Heart left ventricle (tissue), 16 donors: ENCODE data around the gene CHD5. TPM values are rescaled to one million over a fixed set of nuclear protein-coding genes. Genes with fewer than 3 reads are reported as not detected.

Experiments used
- ATAC-seq, 4 donors: fragments of 200-7000 bp; cut with Tn5 transposase; one replicate each; pipeline ENCODE4 v1.9.1; 2020 to 2022; ENCODE audit warnings: moderate library complexity in 4 of 4, mild to moderate bottlenecking in 3 of 4, moderate number of reproducible peaks in 1 of 4
- DNase-seq, 5 donors: peaks; one replicate each; pipeline ENCODE4 v3.0.0-alpha.2; 2020
- H3K27ac ChIP-seq, 12 donors: fragments of 200-600 bp; sonication (generic) in 4 of 12; one replicate each; pipeline versions ENCODE4 v1.5.0 to v1.8.0; 2016 to 2022; ENCODE audit warnings: mild to moderate bottlenecking in 2 of 12
- H3K27me3 ChIP-seq, 9 donors: fragments of 200-600 bp; sonication (generic) in 2 of 9; one replicate each; pipeline versions ENCODE4 v1.5.1 to v1.8.0; 2016 to 2022; ENCODE audit warnings: mild to moderate bottlenecking in 3 of 9
- H3K36me3 ChIP-seq, 9 donors: fragments of 200-600 bp; sonication (generic) in 2 of 9; one replicate each; pipeline versions ENCODE4 v1.5.0 to v1.8.0; 2018 to 2022; ENCODE audit warnings: mild to moderate bottlenecking in 2 of 9
- H3K4me1 ChIP-seq, 12 donors: fragments of 200-600 bp; sonication (generic) in 4 of 12; one replicate each; pipeline versions ENCODE4 v1.5.0 to v1.8.0; 2016 to 2022; ENCODE audit warnings: mild to moderate bottlenecking in 3 of 12
- H3K4me3 ChIP-seq, 12 donors: fragments of 200-600 bp; sonication (generic) in 4 of 12; one replicate each; pipeline versions ENCODE4 v1.5.0 to v1.8.0; 2017 to 2022; ENCODE audit warnings: mild to moderate bottlenecking in 9 of 12, moderate library complexity in 4 of 12
- H3K9me3 ChIP-seq, 12 donors: fragments of 200-600 bp; sonication (generic) in 4 of 12; one replicate each; pipeline versions ENCODE4 v1.5.0 to v1.8.0; 2016 to 2022; ENCODE audit warnings: mild to moderate bottlenecking in 1 of 12
- POLR2A ChIP-seq, 2 donors: fragments of 450-650 bp; IDR thresholded peaks; one replicate each; pipeline ENCODE4 v1.6.1; 2017; ENCODE audit warnings: antibody characterized with exemption in 2 of 2, mild to moderate bottlenecking in 2 of 2, moderate library complexity in 2 of 2
- WGBS, 4 donors: extraction: QIAGEN DNeasy Blood & Tissue Kit in 2 of 4; methylation state at CpG; one replicate each; pipeline versions ENCODE4 v1.1.5 to v1.1.7; 2013 to 2018; 5-methylcytosine and 5-hydroxymethylcytosine counted together
- intact Hi-C, 10 donors: fragments of 100-400 bp; cut with DNase I; formaldehyde crosslinking; loops; one replicate each; pipeline versions ENCODE4 v1.11.1 to v1.14.2; 2022
- polyA plus RNA-seq, 2 donors: library from polyadenylated mRNA; stranded (reverse); fragments of 200-250 nt; gene quantifications; one replicate each; pipeline ENCODE4 v1.2.3, GENCODE V29; 2013
- total RNA-seq, 9 donors: library from RNA; depleted of rRNA in 2 of 9; stranded (reverse); fragments of >200 nt in 2 of 9; fragmentation: NEBNext Ultra II Directional in 3 of 9; extraction: Animal tissue kit (Norgen Biotek cat#: 25700) in 3 of 9; gene quantifications; one replicate each; pipeline versions ENCODE4 v1.1.0 to v1.2.4, GENCODE V29; 2016 to 2023
- TF ChIP-seq, protein P1 (sequence below), 12 donors: fragments of 200-600 bp; sonication (generic) in 4 of 12; IDR thresholded peaks; one replicate each; pipeline versions ENCODE4 v1.5.0 to v1.8.0; 2018 to 2022; ENCODE audit warnings: antibody characterized with exemption in 12 of 12, mild to moderate bottlenecking in 5 of 12
- donor health status: ischemic (EF 13 %, LVEDD 7.1; RV severe dilation, severe dysfunction).
- donor health status: healthy with polysubstance abuse.
- donor health status: DM: no; HTN: yes; CAD: no.
- donor health status: DM: no; HTN: no; CAD: no.
- donor health status: ischemic (EF 25% LVEDD 6.9; RV normal size, moderate dysfunction).
- donor health status: ischemic (EF 25% LVEDD 5.7; RV mildly dilated, moderate dysfunction).
- donor health status: healthy.
- donor health status: DM: yes; HTN: yes; CAD: no.
- donor health status: ischemic (EF 35%, LVEDD 5.7; RV mildly dilated, moderate dysfunction).
- donor health status: nonischemic (EF 11% LVEDD 7.7; RV severe dilation, severe dysfunction).
- donor health status: DM: yes; HTN: yes; CAD: no.
- donor health status: PGD.
- donor health status: ischemic (EF 29% LVEDD 5.4; RV normal size, mild dysfunction).
- donor health status: nonischemic (EF 23%, LVEDD 6.1; RV moderate dilation, normal function).

Gene CHD5
- total and polyA plus RNA-seq, 11 donors = 0.07 to 1.3 (median 0.22) TPM; not detected in 2

DNA sequence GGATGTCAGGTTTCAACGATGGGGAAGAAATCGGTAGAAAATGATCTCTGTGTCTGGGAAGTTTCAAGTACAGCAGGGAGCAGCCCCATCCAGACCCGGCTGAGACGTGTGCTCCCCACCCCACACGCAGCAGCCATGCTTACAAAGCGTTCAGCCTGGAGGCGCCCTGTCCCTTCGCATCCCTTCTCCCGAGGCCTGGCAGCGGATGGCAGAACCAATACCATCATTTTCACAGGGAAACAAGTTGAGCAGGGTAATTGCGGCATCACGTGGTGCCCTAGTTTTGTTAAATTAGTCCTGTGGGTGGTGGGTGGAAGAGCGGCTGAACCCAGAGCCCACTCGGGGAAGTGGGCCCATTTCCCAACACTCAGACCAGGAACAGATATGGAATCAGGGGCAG is 110.5 kb downstream of the CHD5 start:
- Histone ChIP-seq H3K9me3 (no peaks in the 10 kb centered on the region), H3K4me3 (no peak overlapping the region), H3K36me3 (peaks cover 0 to 31% (median 0%) of the 10 kb centered on the region in 9 donors), H3K27ac (no peak overlapping the region), H3K4me1 (peaks cover 0 to 21% (median 6%) of the 10 kb centered on the region in 12 donors), H3K27me3 (no peaks in the 10 kb centered on the region)
- DNase-seq = no peak
- no peak for ATAC-seq
- intact Hi-C loops = loop anchor here in 1 of 10 donors (10.0 kb wide), 1 partner anchor 125 kb away; the partner anchor contains the start of gene RPL22
- no peak for TF ChIP-seq POLR2A (IDR thresholded peaks at IDR 0.05)
- TF ChIP-seq, protein P1, sequence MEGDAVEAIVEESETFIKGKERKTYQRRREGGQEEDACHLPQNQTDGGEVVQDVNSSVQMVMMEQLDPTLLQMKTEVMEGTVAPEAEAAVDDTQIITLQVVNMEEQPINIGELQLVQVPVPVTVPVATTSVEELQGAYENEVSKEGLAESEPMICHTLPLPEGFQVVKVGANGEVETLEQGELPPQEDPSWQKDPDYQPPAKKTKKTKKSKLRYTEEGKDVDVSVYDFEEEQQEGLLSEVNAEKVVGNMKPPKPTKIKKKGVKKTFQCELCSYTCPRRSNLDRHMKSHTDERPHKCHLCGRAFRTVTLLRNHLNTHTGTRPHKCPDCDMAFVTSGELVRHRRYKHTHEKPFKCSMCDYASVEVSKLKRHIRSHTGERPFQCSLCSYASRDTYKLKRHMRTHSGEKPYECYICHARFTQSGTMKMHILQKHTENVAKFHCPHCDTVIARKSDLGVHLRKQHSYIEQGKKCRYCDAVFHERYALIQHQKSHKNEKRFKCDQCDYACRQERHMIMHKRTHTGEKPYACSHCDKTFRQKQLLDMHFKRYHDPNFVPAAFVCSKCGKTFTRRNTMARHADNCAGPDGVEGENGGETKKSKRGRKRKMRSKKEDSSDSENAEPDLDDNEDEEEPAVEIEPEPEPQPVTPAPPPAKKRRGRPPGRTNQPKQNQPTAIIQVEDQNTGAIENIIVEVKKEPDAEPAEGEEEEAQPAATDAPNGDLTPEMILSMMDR (IDR thresholded peaks at IDR 0.05) = no peak
- 85 to 95% (median 89%) methylated on average over 14 of the region's 14 CpGs for WGBS, 4 donors

DNA sequence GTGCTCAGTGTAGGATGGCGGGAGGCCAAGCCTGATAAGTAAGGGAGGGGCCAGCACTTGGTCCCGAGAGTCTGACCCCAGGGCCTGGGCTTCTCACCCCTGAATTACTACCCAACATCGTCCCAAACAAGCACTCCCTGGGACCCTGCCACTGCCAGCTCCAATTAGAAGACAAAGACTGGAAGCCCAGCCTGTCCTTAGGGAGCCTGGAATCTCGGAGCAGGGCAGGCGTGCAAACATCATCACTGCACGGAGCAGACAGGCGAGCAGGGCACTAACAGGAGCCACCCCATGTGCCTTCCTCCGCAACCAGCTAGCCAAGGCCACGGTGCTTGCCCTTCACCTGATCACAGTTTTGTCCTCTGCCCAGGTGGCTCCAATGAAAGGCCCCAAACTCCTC is 111.2 kb downstream of the CHD5 start:
- Histone ChIP-seq H3K36me3 (peaks cover 0 to 25% (median 0%) of the 10 kb centered on the region in 9 donors), H3K9me3 (no peaks in the 10 kb centered on the region), H3K4me1 (peaks cover 0 to 23% (median 6%) of the 10 kb centered on the region in 12 donors), H3K4me3 (no peak overlapping the region), H3K27me3 (no peaks in the 10 kb centered on the region), H3K27ac (no peak overlapping the region)
- TF ChIP-seq, protein P1 (IDR thresholded peaks at IDR 0.05) = no peak
- no peak for TF ChIP-seq POLR2A (IDR thresholded peaks at IDR 0.05)
- DNase-seq = no peak
- no peak for ATAC-seq
- intact Hi-C loops = loop anchor here in 1 of 10 donors (10.0 kb wide), 1 partner anchor 126 kb away; the partner anchor contains the start of gene RPL22
- 79 to 88% (median 82%) methylated on average over 6 to 9 of the region's 9 CpGs for WGBS, 4 donors

DNA sequence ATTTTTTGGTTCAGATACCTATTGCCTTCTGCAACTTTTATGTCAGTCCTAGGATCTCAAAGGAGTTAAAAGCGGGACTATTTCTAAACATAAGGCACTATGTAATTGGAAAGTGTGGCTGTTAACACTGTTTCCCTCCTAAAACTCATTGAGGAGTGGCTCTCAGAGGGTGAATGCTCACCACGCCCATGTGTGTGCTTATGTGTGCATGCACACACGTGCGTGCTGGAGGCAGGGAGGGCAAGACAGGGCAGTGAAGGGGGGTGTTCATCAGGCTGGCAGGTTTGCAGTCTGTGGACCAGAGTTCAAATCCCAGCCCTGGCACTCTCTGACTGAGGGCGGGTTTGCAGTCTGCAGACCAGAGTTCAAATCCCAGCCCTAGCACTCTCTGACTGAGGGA is 112.0 kb downstream of the CHD5 start:
- intact Hi-C loops = loop anchor here in 1 of 10 donors (10.0 kb wide), 1 partner anchor 127 kb away; the partner anchor contains the start of gene RPL22
- Histone ChIP-seq H3K4me3 (no peak overlapping the region), H3K27me3 (no peaks in the 10 kb centered on the region), H3K27ac (no peak overlapping the region), H3K9me3 (no peaks in the 10 kb centered on the region), H3K36me3 (peaks cover 0 to 18% (median 0%) of the 10 kb centered on the region in 9 donors), H3K4me1 (peaks cover 0 to 23% (median 8%) of the 10 kb centered on the region in 12 donors)
- WGBS, 4 donors = 88 to 92% (median 91%) methylated on average over 5 of the region's 5 CpGs
- no peak for ATAC-seq
- no peak for DNase-seq
- TF ChIP-seq POLR2A (IDR thresholded peaks at IDR 0.05) = no peak
- TF ChIP-seq, protein P1 (IDR thresholded peaks at IDR 0.05) = no peak

DNA sequence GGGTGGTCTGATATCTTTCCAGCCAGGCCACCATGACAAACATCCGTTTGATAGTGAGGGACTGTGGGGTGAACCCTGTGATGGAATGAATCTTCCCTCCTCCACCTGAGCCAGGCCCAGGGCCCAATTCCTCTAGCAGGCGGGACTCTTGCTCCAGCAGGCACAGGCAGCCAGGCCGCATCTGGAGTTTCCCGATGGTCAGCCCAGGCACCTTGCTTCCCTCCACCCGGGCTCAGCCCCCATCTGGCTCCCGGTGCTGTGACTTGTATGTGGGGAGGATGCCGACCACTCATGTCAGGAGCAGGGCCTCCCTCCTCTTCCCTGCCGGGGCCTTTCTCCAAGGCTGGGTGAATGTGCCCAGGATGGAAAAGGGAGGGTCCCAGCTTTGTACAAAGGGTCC is 113.4 kb downstream of the CHD5 start:
- Histone ChIP-seq H3K27me3 (no peaks in the 10 kb centered on the region), H3K4me3 (no peak overlapping the region), H3K36me3 (peaks cover 0 to 18% (median 0%) of the 10 kb centered on the region in 9 donors), H3K9me3 (no peaks in the 10 kb centered on the region), H3K4me1 (peaks cover 0 to 23% (median 8%) of the 10 kb centered on the region in 12 donors), H3K27ac (no peak overlapping the region)
- no peak for TF ChIP-seq POLR2A (IDR thresholded peaks at IDR 0.05)
- TF ChIP-seq, protein P1 (IDR thresholded peaks at IDR 0.05) = no peak
- intact Hi-C loops = loop anchor here in 1 of 10 donors (10.0 kb wide), 1 partner anchor 128 kb away; the partner anchor contains the start of gene RPL22
- DNase-seq (no peak), ATAC-seq (no peak)
- WGBS, 4 donors = 67 to 79% (median 73%) methylated on average over 5 to 8 of the region's 8 CpGs
